C4-2B (cell line): ENCODE results near the gene GAA.
"Not testable (repeated sequence)": the region's sequence is repeated elsewhere in the genome, so short reads cannot be mapped to it uniquely, and the experiment has no call there.

Source experiments
- H3K27ac ChIP-seq: fragments of 450-650 bp; 2 replicates; pipeline ENCODE4 v1.5.1; 2017
- CTCF ChIP-seq: fragments of 450-650 bp; conservative IDR thresholded peaks from 2 replicates; pipeline ENCODE4 v1.5.1; 2017; ENCODE audit warnings: mild to moderate bottlenecking
- ZFX ChIP-seq: fragments of 450-650 bp; IDR thresholded peaks from 2 replicates; pipeline ENCODE4 v1.6.1; 2017

Gene GAA

GRCh38 chr17:80154166-80154565, 52.8 kb downstream of the GAA start:
- TF ChIP-seq CTCF = no peak
- no peak for TF ChIP-seq ZFX
- no peak overlapping the region for H3K27ac ChIP-seq

DNA sequence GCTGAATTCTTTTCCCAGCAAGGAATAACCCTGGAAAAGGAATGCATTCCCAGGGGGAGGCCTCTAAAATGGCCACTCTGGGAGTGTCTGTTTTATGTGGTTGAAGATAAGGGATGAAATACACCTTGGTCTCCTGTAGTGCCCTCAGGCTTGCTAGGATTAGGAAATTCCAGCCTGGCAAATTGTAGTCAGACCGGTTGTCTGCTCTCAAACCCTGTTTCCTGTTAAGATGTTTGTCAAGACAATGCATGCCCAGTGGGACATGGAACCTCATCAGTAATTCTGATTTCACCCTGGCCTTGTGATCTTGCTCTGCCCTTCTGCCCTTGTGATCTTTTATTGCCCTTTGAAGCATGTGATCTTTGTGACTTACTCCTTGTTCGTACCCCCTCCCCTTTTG, 54.2 kb downstream of the GAA start:
- not testable (repeated sequence) for H3K27ac ChIP-seq

- no peak for TF ChIP-seq CTCF
- TF ChIP-seq ZFX = no peak
- H3K27ac ChIP-seq = no peak overlapping the region
These were observed 57.5 kb downstream of the GAA start for GRCh38 chr17:80158846-80159245.

- TF ChIP-seq CTCF = no peak
- no peak for TF ChIP-seq ZFX
- H3K27ac ChIP-seq = no peak overlapping the region
These were observed 59.2 kb downstream of the GAA start for GRCh38 chr17:80160536-80160935.

DNA sequence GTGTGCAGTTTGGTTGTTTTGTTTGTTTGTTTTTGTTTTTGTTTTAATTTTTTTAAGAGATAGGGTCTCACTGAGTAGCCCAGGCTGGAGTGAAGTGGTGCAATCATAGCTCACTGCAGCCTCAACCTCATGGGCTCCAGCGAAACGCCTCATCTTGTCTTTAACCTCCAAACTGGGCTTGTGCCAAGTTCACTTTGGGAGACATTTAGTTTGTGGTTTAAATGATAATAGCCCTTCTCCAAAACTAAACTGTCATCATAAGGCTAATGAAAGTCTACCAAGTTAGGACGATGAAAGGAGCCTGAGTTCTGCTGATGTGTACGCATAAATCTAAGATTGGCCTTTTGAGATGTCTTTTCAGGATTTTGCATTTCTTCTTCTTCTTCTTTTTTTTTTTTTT, 62.0 kb downstream of the GAA start:
- no peak for TF ChIP-seq CTCF
- H3K27ac ChIP-seq = no peak overlapping the region

DNA sequence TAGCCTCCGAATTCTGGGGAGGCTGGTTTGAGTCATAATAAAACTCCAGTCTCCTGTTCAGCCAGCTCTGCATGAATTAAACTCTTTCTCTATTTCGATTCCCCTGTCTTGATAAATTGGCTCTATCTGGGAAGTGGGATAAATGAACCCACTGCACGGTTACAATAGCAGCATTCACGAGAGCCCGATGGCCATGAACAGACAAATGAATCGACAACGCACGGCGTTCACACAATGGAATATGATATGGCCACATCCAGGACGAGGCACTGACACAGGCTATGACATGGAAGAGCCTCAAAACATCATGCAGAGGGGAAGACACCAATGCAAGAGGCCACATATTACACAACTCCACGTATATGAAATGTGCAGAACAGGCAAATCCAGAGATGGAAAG, 62.8 kb downstream of the GAA start:
- TF ChIP-seq CTCF (no peak), ZFX (no peak)
- H3K27ac ChIP-seq = no peak overlapping the region

GRCh38 chr17:80166446-80166845, 65.1 kb downstream of the GAA start:
- H3K27ac ChIP-seq = no peak overlapping the region
- TF ChIP-seq ZFX = no peak
- TF ChIP-seq CTCF = no peak

- no peak overlapping the region for H3K27ac ChIP-seq
- TF ChIP-seq CTCF = no peak
- no peak for TF ChIP-seq ZFX
These were observed 67.0 kb downstream of the GAA start for GRCh38 chr17:80168371-80168770.
